Germinal center (tissue), 1 donor: Measurements from ENCODE around the gene EFCAB6.

ENCODE experiments used
- DNase-seq: peaks from one replicate; pipeline ENCODE4 v3.0.0; 2012; ENCODE audit warnings: mixed read lengths, low spot score

The EFCAB6 gene

GRCh38 chr22:43846966-43847365, 34.9 kb upstream of the EFCAB6 start:
- no peak for DNase-seq

DNA sequence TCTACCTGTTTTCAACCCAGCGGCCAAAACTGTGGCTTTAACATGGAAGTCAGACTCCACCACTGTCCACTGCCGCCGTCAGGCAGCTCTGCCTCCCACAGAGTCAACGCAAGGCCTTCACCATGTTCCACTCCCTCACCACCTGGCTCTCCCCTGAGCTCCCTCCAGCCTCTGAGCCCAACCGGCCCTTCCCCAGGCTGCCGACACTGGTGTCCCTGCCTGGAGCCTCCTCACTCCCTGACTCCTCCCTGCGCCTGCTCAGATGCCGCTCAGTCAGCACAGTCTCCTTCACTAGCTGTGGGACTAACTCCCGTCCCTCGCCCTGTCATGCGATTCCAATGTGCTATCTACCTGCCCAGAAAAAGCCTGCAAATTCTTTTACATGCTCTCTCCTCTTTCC, 33.9 kb upstream of the EFCAB6 start:
- DNase-seq = no peak

- DNase-seq = no peak
Observed at GRCh38 chr22:43844560-43845545, 32.7 kb upstream of the EFCAB6 start.

DNA sequence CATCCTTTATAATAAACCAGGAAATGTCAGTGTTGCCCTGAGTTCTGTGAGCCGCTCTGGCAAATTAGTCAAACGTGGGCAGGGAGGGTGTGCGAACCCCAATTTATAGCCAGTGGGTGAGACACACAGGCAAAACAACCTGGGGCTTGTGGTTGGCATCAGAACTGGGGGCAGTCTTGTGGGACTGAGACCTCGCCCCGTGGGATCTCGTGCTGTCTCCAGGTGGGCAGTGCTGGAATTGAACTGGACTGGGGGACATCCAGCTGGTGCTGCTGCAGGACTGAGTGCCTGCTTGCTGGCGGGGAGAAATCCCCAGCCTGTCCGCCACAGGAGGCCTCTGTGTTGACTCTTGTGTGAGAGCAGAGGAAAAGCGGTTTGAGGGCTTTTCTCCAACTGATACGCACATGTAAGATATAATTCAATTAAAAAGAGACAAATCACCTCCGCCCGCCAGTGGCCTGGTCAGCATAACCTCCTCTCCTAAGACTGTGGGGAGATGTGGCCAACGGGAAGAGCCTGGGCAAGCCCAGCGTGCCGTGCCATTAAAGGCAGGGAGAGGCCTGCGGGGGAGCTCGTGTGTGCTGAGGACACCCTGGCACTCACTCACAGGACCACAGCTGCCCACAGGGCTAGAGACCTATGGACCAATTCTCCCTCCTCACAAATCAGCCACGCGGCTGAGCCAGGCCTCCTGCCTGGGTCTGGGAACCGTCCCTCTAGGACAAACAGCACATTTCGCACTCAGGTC, 31.9 kb upstream of the EFCAB6 start:
- no peak for DNase-seq

- no peak for DNase-seq
Observed at GRCh38 chr22:43841742-43842141, 29.6 kb upstream of the EFCAB6 start.

GRCh38 chr22:43840851-43841250, 28.7 kb upstream of the EFCAB6 start:
- DNase-seq = no peak

GRCh38 chr22:43840431-43840830, 28.3 kb upstream of the EFCAB6 start:
- DNase-seq = no peak

DNA sequence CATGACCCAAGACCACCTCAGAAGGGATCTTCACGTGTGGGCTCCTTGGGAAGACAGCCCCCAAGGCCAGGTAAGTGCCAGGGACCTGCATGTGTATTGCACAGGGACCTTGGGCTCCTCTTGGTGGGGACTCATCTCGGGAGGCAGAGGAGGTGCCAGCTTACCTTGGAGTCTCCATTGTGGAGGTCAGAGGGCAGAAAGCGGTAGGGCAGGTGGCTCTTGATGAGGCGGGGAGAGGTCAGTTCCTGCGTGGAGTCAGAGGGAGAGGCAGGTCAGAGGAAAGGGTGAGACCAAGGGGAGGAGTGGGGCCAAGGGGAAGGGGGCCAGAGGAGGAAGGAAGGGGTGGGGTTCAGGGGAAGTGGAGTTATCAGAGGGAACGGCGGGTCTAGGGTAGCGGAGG, 27.7 kb upstream of the EFCAB6 start:
- DNase-seq = no peak

DNA sequence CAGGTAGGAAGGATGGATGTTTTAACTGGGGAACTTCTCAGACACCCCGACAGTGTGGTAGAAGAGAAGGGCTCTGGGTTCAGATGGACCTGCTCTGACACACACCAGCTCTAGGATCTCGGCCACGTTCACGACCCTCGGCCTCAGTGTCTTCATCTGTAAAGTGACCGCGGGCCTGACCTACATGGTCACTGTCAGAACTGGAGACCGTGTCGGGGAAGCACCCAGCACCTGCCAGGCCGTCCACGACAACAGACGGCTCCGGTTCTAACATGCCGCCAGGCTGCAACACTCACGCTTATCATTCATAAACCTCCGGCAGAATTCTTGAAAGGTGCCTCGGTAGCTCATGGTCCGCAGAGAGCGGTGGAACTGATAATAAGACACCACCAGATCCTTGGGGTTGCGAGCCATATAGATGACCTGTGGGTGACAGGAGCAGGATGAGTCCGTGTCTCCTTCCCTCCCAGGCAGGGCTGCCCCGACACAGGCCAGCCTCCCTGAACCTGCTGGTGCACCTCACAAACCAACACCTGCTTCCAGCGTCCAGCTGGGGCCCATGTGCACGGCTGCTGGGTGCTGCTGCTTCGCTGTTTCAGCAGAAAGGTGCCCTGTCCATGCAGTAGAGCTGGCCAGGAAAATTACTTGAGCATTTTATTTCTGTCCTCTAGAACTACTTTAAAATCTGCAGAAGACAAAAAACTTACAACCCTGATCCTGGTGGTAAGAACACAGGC, 26.6 kb upstream of the EFCAB6 start:
- no peak for DNase-seq

DNA sequence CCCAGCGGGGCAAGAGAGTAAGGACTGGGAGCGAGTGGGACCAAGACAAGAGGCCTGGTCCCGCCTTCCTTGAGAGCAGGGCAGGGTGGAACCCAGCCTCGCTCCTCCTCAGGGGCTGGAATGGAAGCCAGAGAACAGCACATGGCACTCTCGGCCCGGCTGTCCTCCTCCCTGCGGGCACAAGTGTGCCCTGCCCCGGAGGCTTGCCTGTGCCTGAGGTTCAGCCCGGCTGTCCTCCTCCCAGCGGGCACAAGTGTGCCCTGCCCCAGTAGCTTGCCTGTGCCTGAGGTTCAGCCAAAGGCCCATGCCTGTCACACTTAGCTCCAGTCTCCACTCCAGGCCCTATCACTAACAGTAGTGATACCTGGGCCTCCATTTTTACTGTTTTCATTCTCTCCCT, 26.1 kb upstream of the EFCAB6 start:
- no peak for DNase-seq

DNA sequence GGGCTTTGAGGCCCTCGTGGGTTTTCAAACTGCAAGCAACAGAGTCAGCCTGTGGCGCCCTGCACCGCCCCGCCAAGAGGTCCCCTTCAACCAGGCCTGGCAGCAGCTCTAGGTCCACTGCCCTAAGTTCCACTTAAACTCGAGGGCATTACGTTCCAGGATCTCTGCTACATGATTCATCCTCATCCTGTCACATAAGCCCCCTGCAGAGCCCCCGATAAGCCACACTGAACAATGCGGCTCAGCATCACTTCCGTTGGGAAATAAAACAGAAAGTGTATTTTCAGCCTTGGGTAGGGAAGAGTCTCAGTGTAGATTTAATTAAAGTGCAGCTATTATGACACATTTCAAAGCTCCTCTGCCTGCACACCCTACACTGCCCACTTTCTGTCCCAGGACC, 25.6 kb upstream of the EFCAB6 start:
- DNase-seq = no peak

DNA sequence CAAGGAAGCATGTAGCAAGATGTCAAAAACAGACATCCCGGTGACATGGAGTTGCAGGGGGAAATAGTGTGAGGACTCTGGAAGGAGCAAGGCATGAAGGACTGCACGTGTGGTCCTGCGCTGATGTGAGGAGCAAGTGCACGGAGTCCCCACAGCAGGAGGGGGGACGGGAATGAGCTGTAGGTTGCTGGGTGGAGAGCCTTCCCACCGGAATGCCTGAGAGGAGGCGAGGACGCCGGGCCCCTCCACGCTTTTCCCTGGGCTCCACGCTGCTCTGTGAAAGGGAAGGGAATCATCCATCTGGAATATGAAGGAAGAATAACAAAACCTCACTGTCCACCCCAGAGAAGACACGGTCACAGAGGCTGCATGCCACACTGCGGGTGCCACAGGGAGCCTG, 23.6 kb upstream of the EFCAB6 start:
- no peak for DNase-seq

DNA sequence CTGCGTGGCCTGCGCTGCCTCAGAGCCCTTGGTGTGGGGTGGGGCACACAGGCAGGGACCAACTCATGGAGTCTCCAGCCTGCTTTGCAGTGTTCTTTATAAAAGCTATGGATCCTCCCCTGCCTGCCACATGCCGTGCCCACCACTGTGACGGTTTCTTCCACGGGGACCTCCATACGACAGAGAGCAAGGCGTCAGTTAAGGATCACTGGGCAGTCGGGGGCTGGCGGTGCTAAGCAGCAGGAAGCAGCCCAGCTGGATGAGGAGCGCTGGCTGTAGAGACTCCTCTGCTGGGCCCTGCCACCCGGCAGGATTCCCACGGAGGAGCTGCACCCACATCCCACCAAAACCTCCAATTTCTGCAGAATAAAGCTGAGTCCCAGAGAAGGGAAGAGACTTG, 23.1 kb upstream of the EFCAB6 start:
- DNase-seq = no peak

- DNase-seq = no peak
Observed at GRCh38 chr22:43833286-43834240, 21.5 kb upstream of the EFCAB6 start.

GRCh38 chr22:43832393-43833265, 20.5 kb upstream of the EFCAB6 start:
- DNase-seq = no peak

- DNase-seq = no peak
Observed at GRCh38 chr22:43831561-43832392, 19.7 kb upstream of the EFCAB6 start.

DNA sequence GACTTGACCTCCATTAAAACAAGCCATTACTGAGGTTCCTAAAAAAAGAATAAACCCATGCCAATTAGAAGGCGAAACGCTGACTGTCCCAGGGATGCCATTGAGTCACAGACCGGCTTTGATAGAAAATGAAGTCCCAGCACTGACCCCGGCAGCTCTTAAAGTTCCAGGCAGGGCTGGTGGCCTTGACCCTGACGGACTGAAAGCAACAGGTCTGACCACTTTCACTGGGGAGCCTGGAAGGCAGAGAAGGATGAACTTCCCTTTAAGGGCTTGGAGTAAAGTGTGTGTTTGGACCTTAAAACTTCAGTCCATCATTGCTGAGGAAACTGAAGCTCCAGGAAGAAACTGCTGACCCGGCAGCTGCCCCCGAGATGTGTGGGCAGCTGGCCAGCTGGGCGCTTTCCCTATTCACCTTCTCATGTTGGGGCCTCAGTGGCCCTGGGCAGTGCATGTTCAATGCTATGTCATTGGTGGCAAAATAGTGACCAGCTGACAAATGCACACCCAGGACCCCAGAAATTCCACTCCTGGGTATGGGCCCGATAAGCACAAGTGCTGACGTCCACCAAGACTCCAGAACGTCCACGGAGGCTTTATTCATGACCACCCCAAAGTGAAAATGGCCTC, 18.9 kb upstream of the EFCAB6 start:
- DNase-seq = no peak

- DNase-seq = no peak
Observed at GRCh38 chr22:43829904-43830851, 18.1 kb upstream of the EFCAB6 start.
